ENCODE results near the gene SNX32.

Gene SNX32

DNA sequence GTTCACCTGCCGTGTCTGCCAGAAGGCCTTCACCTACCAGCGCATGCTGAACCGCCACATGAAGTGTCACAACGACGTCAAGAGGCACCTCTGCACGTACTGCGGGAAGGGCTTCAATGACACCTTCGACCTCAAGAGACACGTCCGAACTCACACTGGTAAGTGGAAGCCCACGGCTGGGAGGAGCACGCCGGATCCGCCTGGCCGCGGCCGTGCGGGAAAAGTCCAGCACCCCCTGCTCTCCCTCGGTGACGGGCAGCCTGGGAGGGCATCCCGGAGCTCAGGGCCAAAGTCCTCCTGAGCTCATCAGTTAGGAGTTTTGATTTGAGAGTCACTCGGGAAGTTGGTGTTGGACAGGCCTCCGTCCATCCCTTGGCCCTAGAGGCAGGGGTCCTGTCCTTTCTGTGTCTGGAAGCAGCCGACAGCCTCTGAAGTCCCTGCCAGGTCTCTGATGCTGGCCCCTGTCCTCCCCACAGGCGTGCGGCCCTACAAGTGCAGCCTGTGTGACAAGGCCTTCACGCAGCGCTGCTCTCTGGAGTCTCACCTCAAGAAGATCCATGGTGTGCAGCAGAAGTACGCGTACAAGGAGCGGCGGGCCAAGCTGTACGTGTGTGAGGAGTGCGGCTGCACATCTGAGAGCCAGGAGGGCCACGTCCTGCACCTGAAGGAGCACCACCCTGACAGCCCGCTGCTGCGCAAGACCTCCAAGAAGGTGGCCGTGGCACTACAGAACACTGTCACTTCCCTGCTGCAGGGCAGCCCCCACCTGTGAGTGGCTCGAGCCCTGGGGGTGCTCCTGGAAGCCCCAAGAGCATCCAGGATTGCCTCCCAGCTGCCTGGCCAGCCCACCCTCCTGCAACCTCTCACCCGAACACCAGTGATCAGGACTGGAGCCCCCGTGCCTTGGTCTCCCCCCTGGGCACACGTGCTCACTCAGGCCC is 38.9 kb upstream of the SNX32 start:
- intact Hi-C loops (cut with DNase I): no loop called here
- DNase-seq: no peak

DNA sequence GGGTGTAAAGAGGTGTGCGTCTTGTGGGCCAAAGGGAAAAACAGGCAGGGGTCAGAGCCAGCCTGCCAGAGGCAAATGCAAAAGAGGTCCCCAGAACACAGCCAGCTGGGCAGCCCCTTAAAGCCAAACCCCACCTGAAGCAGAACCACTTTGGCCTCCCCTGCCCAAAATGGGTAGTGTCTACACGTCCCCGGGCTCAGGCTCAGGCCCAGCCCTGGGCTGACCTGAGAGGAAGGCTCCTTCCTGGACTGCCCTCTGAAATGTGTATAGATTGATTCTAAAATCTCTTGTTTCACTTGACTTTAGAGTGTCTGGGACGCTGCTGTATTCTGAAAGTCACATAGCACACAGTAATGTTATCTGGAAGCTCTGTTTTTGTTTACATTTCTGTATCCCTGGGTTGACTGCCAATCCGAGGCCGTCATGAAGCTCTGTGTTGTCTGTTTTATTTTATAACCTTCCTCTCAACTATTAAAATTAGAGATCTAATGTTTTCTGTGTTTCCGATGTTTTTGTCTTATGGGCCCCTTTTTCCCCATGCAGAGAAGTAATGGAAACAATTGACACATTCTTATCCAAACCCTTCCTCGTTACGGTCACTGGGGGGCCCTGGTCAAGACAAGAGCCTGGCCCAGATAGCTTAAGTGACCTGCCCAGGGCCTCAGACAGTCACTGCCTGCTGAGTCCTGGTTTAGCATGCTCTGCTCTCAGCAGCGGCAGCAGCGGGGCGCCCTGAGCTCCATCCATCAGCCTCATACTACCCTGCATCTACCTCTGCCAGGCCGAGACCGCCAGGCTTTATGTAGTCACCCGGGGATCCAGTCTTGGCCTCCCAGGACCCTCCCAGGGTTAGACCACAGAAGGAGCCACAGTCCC is 36.8 kb upstream of the SNX32 start:
- no peak for DNase-seq
- intact Hi-C loops (cut with DNase I): no loop called here

GRCh38 chr11:65797711-65798110 is 36.1 kb upstream of the SNX32 start:
- intact Hi-C loops (cut with DNase I): no loop called here
- no peak for DNase-seq

DNA sequence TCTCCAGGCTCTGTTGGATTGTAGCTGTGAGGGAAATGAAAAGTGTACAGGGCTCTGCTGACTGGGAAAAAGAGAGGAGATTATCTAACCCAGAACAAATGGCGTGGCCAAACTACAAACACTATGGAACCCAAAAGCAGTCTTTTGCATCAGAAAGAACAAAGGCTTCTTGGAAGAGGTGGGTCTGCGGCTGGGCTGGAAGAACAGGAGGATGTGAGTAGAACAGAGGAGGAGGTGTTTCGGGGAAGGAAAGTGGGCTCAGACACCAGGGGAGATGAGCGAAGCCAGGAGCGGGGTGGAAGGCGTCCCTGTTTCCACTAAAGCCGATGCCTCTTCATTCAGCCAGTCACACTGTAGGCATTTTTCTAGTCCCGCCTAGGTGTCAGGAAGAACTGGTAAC is 34.9 kb upstream of the SNX32 start:
- intact Hi-C loops (cut with DNase I): no loop called here
- no peak for DNase-seq

- DNase-seq: no peak
- intact Hi-C loops (cut with DNase I): no loop called here
Measured at GRCh38 chr11:65801153-65801987, 32.4 kb upstream of the SNX32 start.

DNA sequence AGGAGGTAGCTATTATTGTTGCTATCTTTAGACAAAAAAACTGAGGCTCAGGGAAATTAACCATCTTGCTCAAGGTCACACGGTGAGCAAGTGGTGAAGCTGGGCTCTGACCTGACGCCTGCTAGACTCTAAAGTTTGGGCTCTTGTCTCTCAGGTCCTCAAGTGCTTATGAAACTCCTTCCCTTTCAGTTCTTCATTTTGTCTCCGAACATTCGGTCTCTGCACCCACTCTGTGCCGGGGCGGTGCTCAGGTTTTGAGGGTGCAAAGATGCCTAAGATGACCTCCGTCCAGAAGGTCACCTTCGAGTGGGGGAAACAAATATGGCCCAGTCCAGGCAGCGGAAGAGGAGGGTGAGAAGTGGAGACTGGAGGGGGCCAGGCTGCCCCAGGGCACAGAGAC is 30.9 kb upstream of the SNX32 start:
- no peak for DNase-seq
- intact Hi-C loops (cut with DNase I): no loop called here

GRCh38 chr11:65803797-65804492 is 29.8 kb upstream of the SNX32 start:
- DNase-seq: no peak
- intact Hi-C loops (cut with DNase I): no loop called here

DNA sequence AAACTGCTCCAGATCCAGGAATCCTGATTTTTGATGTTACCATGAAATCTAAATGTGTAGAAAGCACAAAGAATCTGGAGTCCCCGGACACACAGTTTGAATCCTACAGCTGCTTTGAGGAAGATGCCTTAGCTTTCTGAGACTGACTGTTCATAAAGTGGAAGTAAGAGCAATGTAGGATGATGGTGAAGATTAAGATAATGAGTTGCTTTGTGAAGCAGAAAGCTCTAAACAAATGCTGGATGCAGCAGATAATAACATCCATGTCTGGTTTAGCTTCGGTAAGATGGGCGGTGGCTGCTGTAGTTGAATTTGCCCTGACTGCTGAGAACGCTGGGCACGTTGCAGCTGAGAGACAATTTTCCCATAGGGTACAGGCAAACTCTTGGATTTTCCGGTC is 26.8 kb upstream of the SNX32 start:
- intact Hi-C loops (cut with DNase I): no loop called here
- no peak for DNase-seq

- intact Hi-C loops (cut with DNase I): no loop called here
- no peak for DNase-seq
Measured at GRCh38 chr11:65808744-65809341, 24.9 kb upstream of the SNX32 start.

- no peak for DNase-seq
- intact Hi-C loops (cut with DNase I): no loop called here
Measured at GRCh38 chr11:65809496-65809895, 24.3 kb upstream of the SNX32 start.

DNA sequence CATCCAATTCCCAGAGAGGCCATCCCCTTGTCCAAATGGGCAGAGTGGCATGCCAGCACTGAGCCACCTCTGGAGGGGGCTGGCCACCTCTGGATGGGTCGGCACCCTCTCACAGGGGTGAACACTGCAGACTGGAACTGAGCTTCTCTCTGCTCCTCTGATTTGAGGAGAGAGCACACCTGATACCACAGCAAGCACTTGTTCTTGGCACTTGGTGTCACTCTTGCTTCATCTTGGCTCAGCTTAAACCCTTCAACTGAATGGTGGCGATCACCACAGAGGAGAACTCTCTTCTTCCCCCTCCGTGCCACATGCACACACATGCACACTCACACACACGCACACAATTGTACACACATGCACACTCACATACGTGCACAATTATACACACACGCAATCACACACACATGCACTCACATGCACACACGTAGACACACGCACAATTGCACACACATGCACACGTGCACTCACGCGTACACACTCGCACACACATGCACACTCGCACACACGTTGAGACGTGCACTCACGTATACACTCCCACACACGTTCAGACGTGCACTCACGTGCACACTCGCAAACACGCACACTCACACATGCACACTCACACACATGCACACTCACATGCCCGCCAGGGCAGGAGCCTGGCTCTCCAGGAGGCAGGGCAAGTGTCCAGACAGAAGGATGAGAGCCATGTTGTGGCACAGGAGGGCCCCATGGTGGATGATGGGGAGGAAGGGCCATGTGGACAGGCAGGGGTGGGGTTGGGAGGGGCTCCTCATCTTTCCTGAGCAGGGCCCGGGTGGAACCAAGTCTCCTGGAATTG is 23.5 kb upstream of the SNX32 start:
- intact Hi-C loops (cut with DNase I): loop anchor here (10.0 kb wide), 1 partner anchor 185 kb away; no protein-coding TSS in a partner anchor
- DNase-seq: peak in 1 of 42 donors; percentile 9

DNA sequence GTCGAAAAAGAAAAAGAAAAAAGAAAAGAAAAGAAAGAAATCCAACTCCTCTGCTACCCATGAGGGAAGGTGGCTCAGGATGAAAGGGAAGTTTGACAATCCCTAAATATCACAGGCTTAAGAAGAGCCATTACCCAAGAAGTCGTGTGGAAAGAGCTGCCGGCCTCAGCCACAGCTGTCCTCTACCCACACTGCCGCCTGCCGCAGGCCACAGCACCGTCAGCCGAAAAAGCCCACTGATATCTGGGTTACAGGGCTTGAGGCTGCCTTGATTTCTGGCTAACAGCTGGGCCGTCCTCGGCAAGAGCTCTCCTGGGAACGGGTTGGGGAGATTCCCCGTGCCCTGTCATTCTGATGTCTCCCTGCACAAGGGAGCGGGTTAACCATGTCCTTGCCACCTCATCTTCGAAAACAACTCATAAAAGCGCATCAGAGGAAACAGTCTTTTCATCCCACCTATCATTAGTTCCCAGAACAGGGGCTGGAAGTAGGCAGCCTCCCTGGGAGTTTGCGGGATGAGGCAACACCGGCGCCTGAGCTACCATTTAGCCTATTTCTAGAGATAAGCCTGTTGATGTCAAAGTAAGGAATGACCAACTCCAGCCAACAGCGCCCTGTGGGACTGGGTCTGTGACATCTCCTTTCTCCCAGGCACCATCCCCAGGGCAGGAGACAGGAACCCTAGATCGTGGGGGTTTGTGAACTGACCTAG is 21.8 kb upstream of the SNX32 start:
- intact Hi-C loops (cut with DNase I): loop anchor here (10.0 kb wide), 1 partner anchor 187 kb away; no protein-coding TSS in a partner anchor
- no peak for DNase-seq

GRCh38 chr11:65814131-65814985 is 19.4 kb upstream of the SNX32 start:
- DNase-seq: peak in 14 of 42 donors; percentile 6 to 58 (median 31)
- intact Hi-C loops (cut with DNase I): loop anchor here (10.0 kb wide), 1 partner anchor 190 kb away; no protein-coding TSS in a partner anchor

GRCh38 chr11:65814986-65815565 is 18.7 kb upstream of the SNX32 start:
- no peak for DNase-seq
- intact Hi-C loops (cut with DNase I): loop anchor here (5.0 to 10.0 kb wide), 3 partner anchors 33 to 190 kb away; partner anchors contain the start of genes AP5B1 and KAT5

GRCh38 chr11:65816696-65817095 is 17.1 kb upstream of the SNX32 start:
- no peak for DNase-seq
- intact Hi-C loops (cut with DNase I): loop anchor here (5.0 to 10.0 kb wide), 3 partner anchors 34 to 192 kb away; partner anchors contain the start of genes AP5B1 and KAT5

Measured in head of caudate nucleus (tissue), 42 donors.